ENCODE measurements around the gene C4A.
"Not testable (repeated sequence)": the region's sequence is repeated elsewhere in the genome, so short reads cannot be mapped to it uniquely, and the experiment has no call there.

GRCh38 chr6:32007086-32007485 is 25.2 kb downstream of the C4A start:
- TF ChIP-seq EZH2 (IDR thresholded peaks at IDR 0.05; ENCODE audit: borderline replicate concordance, low read length); CTCF (conservative IDR thresholded peaks at IDR 0.05 in 1 of 2, IDR thresholded peaks at IDR 0.05 in 1 of 2; ENCODE audit: extremely low read depth in 1 of 2, insufficient read depth in 1 of 2, low read depth in 1 of 2, low read length in 2 of 2): not testable (repeated sequence)
